Muscle of leg (tissue), 16 donors: ENCODE measurements around the gene GRSF1. TPM values are rescaled to one million over a fixed set of nuclear protein-coding genes. Genes with fewer than 3 reads are reported as not detected.
A peak's percentile ranks its signal among the peaks of the same experiment; 100 is the strongest.

Experiments
- DNase-seq: peaks from one replicate; pipeline ENCODE4 v3.0.0; 2013
- H3K27ac ChIP-seq: one replicate; pipeline ENCODE4 v1.5.1; 2013; ENCODE audit warnings: mild to moderate bottlenecking, low read length, control low read depth
- H3K27me3 ChIP-seq: one replicate; pipeline ENCODE4 v1.6.1; 2013; ENCODE audit warnings: low read length; ENCODE audit not compliant: control insufficient read depth, insufficient read depth
- H3K36me3 ChIP-seq: one replicate; pipeline ENCODE4 v1.6.1; 2013; ENCODE audit warnings: low read length; ENCODE audit not compliant: control insufficient read depth, insufficient read depth
- H3K4me1 ChIP-seq: one replicate; pipeline ENCODE4 v1.6.1; 2013; ENCODE audit warnings: low read length; ENCODE audit not compliant: control insufficient read depth, insufficient read depth
- H3K4me3 ChIP-seq: one replicate; pipeline ENCODE4 v1.5.1; 2013; ENCODE audit warnings: low read length, control low read depth
- H3K9me3 ChIP-seq: replicated peaks from 2 replicates; pipeline ENCODE4 v1.6.1; 2013; ENCODE audit warnings: low read depth, low read length; ENCODE audit not compliant: control insufficient read depth
- WGBS: methylation state at CpG from one replicate; pipeline ENCODE4 v1.1.5; 2013; ENCODE audit warnings: missing lambda C conversion rate; ENCODE audit not compliant: insufficient coverage; 5-methylcytosine and 5-hydroxymethylcytosine counted together
- long read RNA-seq, 11 donors: transcript quantifications; one replicate each; lab custom pipeline, GENCODE V29; 2026
- polyA plus RNA-seq, 8 donors: library from polyadenylated mRNA; unstranded; fragments of 120-200 nt; gene quantifications; one replicate each; pipeline versions ENCODE4 v1.2.1 to v1.2.3, GENCODE V29; 2013; ENCODE audit warnings: inconsistent platforms in 1 of 8, low replicate concordance in 1 of 8; ENCODE audit not compliant: insufficient read length in 8 of 8, insufficient read depth in 1 of 8
- total RNA-seq: library from RNA; stranded (reverse); fragments of 120-200 nt; gene quantifications from one replicate; pipeline ENCODE4 v1.2.4, GENCODE V29; 2013

The GRSF1 gene, protein sequence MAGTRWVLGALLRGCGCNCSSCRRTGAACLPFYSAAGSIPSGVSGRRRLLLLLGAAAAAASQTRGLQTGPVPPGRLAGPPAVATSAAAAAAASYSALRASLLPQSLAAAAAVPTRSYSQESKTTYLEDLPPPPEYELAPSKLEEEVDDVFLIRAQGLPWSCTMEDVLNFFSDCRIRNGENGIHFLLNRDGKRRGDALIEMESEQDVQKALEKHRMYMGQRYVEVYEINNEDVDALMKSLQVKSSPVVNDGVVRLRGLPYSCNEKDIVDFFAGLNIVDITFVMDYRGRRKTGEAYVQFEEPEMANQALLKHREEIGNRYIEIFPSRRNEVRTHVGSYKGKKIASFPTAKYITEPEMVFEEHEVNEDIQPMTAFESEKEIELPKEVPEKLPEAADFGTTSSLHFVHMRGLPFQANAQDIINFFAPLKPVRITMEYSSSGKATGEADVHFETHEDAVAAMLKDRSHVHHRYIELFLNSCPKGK
- total RNA-seq = 115 TPM
- 100 to 1,000 TPM; 127 to 198 (median 149) TPM for polyA plus RNA-seq
- long read RNA-seq, donor 1, full-length matches to known transcripts = 18 of 18 reads
- long read RNA-seq, donor 1, partial matches to known transcripts = 0 of 18 reads
- long read RNA-seq, donor 1, other reads (novel, unspliced or antisense) = 0 of 18 reads
- long read RNA-seq, donor 2, full-length matches to known transcripts = 5 of 5 reads
- long read RNA-seq, donor 2, partial matches to known transcripts = 0 of 5 reads
- long read RNA-seq, donor 2, other reads (novel, unspliced or antisense) = 0 of 5 reads
- long read RNA-seq, donor 3, full-length matches to known transcripts = 36 of 47 reads
- long read RNA-seq, donor 3, partial matches to known transcripts = 11 of 47 reads
- long read RNA-seq, donor 3, other reads (novel, unspliced or antisense) = 0 of 47 reads
- long read RNA-seq, donor 4, full-length matches to known transcripts = 16 of 16 reads
- long read RNA-seq, donor 4, partial matches to known transcripts = 0 of 16 reads
- long read RNA-seq, donor 4, other reads (novel, unspliced or antisense) = 0 of 16 reads
- long read RNA-seq, donor 5, full-length matches to known transcripts = 51 of 65 reads
- long read RNA-seq, donor 5, partial matches to known transcripts = 7 of 65 reads
- long read RNA-seq, donor 5, other reads (novel, unspliced or antisense) = 7 of 65 reads
- long read RNA-seq, donor 6, full-length matches to known transcripts = 56 of 81 reads
- long read RNA-seq, donor 6, partial matches to known transcripts = 5 of 81 reads
- long read RNA-seq, donor 6, other reads (novel, unspliced or antisense) = 20 of 81 reads
- long read RNA-seq, donor 7, full-length matches to known transcripts = 38 of 38 reads
- long read RNA-seq, donor 7, partial matches to known transcripts = 0 of 38 reads
- long read RNA-seq, donor 7, other reads (novel, unspliced or antisense) = 0 of 38 reads
- long read RNA-seq, donor 8, full-length matches to known transcripts = 27 of 27 reads
- long read RNA-seq, donor 8, partial matches to known transcripts = 0 of 27 reads
- long read RNA-seq, donor 8, other reads (novel, unspliced or antisense) = 0 of 27 reads
- long read RNA-seq, donor 9, full-length matches to known transcripts = 28 of 28 reads
- long read RNA-seq, donor 9, partial matches to known transcripts = 0 of 28 reads
- long read RNA-seq, donor 9, other reads (novel, unspliced or antisense) = 0 of 28 reads
- long read RNA-seq, donor 10, full-length matches to known transcripts = 48 of 57 reads
- long read RNA-seq, donor 10, partial matches to known transcripts = 9 of 57 reads
- long read RNA-seq, donor 10, other reads (novel, unspliced or antisense) = 0 of 57 reads
- long read RNA-seq, donor 11, full-length matches to known transcripts = 33 of 44 reads
- long read RNA-seq, donor 11, partial matches to known transcripts = 0 of 44 reads
- long read RNA-seq, donor 11, other reads (novel, unspliced or antisense) = 11 of 44 reads

DNA sequence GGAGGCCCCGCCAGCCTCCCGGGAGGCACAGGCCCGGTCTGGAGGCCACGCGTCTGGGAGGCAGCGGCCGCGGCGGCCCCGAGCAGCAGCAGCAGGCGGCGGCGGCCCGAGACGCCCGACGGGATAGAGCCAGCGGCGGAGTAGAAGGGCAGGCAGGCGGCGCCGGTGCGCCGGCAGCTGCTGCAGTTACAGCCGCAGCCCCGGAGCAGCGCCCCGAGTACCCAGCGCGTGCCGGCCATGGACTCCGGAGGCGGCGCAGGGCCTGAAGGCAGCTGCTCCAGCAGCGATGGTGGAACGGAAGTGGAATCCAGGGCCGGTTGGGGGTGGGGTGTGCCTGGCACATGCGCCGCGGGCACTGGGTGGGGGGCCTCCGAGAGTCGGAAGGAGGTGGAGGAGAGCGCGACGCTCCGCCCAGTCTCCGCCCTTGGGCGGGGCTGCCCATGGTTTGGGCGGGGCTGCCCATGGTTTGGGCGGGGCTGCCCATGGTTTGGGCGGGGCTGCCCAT is at the start of gene GRSF1:
TSS of gene GRSF1 (minus strand) at position 302 of the 505 bp plus-strand sequence. CDS start at position 239, 63 bp downstream.
- Histone ChIP-seq H3K27ac (peak within 1 kb of the TSS; percentile 96), H3K36me3 (peaks cover 8% of the 10 kb centered on the region), H3K27me3 (no peaks in the 10 kb centered on the region), H3K4me1 (peaks cover 14% of the 10 kb centered on the region), H3K4me3 (peak within 1 kb of the TSS; percentile 64), H3K9me3 (no peaks in the 10 kb centered on the region)
- under 1% methylated on average over 46 of the region's 51 CpGs for WGBS
- peak; percentile 95 for DNase-seq

DNA sequence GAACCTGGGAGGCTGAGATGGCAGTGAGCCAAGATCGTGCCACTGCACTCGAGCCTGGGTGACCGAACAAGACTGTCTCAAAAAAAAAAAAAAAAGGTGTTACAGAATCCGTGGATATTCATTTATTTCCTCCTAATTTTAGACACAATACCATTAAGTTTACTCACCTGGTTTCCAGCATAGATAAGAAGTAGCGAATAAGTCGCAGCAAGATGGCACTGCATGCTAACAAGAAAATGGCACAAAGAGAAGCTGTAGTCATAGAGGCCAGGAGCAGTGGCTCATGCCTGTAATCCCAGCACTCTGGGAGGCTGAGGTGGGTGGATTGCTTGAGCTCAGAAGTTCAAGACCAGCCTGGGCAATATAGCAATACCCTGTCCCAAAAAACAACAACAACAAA is 45.5 kb upstream of the GRSF1 start:
- WGBS = 100% methylated on average over 1 of the region's 6 CpGs
- DNase-seq = no peak
- Histone ChIP-seq H3K36me3 (no peaks in the 10 kb centered on the region), H3K27ac (no peak overlapping the region), H3K4me3 (no peak overlapping the region), H3K27me3 (no peaks in the 10 kb centered on the region), H3K4me1 (peaks cover 4% of the 10 kb centered on the region), H3K9me3 (no peaks in the 10 kb centered on the region)

DNA sequence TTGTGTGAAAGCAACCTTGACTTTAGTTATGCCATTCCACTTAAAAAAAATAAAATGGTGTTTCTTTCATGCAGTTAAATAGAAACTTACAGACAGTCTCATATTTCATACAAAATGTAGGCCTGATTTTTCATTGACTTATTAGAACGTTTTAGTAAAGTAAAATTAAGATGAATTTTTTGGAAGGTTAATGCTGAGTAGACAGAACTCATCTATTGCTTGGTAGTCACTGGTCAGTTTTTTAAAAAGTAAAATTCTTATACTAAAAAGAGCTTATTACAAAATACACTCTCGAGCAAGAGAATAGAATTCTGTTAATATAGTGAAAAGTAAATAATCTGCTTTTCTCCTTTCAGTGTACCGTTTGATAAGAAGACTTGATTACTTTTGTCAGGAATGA is 41.0 kb upstream of the GRSF1 start:
- whole genome bisulfite sequencing = no CpG with 5 or more reads among the region's 3 CpGs
- no peaks in the 10 kb centered on the region for H3K27me3 ChIP-seq
- DNase-seq = no peak
- H3K27ac ChIP-seq = no peak overlapping the region
- no peaks in the 10 kb centered on the region for H3K36me3 ChIP-seq
- no peaks in the 10 kb centered on the region for H3K4me1 ChIP-seq
- H3K4me3 ChIP-seq = no peak overlapping the region
- no peaks in the 10 kb centered on the region for H3K9me3 ChIP-seq

DNA sequence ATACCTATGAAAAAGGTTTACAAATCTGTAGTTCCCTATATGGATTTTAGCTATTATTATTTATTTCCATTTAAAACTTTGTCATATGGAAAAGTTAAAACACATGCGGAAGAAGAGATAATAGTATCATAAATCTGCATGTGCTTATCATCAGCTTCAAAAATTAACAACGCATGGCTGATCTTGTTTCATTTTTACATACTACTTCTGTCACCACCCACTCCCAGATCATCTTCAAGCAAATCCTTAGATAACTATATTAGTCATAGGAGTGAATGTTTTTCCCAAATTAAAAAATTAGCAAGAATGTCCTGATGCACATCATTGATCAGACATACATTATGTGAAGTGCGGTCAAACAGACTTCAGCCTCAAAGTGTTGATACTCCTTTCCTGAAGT is 37.9 kb upstream of the GRSF1 start:
- Histone ChIP-seq H3K9me3 (no peaks in the 10 kb centered on the region), H3K36me3 (no peaks in the 10 kb centered on the region), H3K27ac (no peak overlapping the region), H3K27me3 (no peaks in the 10 kb centered on the region), H3K4me3 (no peak overlapping the region), H3K4me1 (no peaks in the 10 kb centered on the region)
- no CpG with 5 or more reads among the region's 3 CpGs for WGBS
- DNase-seq = no peak

DNA sequence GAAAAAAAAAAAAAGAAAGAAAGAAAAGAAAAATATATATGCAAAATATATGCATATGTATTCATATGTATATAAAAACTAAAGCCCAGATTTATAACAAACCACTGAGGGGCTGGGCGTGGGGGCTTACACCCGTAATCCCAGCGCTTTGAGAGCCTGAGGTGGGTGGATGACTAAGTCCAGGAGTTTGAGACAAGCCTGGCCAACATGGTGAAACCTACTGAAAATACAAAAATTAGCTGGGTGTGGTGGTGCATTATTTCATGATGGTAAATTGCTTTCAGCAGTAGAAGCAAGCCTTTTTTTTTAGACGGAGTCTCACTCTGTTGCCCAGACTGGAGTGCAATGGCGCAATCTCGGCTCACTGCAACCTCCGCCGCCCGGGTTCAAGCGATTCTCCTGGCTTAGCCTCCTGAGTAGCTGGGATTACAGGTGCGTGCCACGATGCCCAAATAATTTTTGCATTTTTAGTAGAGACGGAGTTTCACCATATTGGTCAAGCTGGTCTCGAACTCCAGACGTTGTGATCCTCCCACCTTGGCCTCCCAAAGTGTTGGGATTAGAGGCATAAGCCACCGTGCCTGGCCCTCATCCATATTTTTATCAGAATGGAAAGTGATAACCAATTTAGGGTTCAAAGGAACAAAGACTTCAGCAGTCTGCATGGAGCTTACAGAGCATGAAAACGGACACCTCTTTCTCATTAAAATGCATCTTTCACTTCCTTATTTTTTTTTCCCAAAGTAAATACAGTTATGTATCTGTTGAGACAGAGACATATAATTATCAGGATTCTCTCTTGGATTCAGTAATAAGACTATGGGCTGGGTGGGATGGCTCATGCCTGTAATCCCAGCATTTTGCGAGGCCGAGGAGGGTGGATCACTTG is 34.8 kb upstream of the GRSF1 start:
- H3K4me3 ChIP-seq = no peak overlapping the region
- no peak overlapping the region for H3K27ac ChIP-seq
- H3K27me3 ChIP-seq = no peaks in the 10 kb centered on the region
- H3K36me3 ChIP-seq = no peaks in the 10 kb centered on the region
- 94% methylated on average over 12 of the region's 19 CpGs for whole genome bisulfite sequencing
- no peak for DNase-seq
- no peaks in the 10 kb centered on the region for H3K4me1 ChIP-seq
- H3K9me3 ChIP-seq = no peaks in the 10 kb centered on the region

DNA sequence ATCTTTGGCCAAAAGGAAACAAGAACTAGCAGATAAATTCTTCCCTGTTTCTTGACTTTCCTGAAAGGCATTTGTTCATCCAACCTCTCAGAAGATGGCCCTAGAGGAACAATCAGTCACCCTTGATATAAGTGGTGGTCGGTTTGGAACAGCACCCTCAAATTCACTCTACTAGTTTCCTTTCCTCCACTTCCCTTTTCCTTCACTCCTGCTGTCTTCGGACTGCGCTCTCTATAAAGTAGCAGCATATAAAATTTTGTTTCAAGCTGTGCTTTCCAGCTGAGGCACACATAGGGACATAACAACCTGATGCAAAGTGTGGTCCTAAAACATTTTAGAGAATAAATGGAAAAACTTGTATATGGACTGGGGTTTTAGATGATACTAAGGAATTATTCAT is 33.5 kb upstream of the GRSF1 start:
- WGBS = no CpG with 5 or more reads among the region's 3 CpGs
- no peak overlapping the region for H3K27ac ChIP-seq
- no peaks in the 10 kb centered on the region for H3K4me1 ChIP-seq
- no peak for DNase-seq
- H3K27me3 ChIP-seq = no peaks in the 10 kb centered on the region
- H3K36me3 ChIP-seq = no peaks in the 10 kb centered on the region
- no peak overlapping the region for H3K4me3 ChIP-seq
- H3K9me3 ChIP-seq = no peaks in the 10 kb centered on the region

DNA sequence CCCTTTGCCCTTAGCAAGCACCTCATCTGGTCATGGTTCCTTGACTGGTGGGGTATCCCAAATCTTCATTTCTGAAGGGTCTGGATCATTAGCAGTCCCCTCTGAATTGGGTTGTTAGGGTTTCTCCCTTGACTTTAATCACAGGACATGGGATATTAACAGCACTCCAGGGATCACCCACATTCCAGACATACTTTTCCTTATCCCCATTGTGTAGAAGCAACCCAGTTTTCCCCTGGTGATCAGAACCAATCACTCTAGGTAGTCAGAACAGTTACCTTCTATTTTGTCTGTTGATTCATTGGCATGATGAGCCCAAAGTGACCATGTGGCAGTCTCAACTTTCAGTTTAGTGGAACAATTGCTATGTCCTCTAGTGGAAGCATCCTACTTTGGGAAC is 29.1 kb upstream of the GRSF1 start:
- H3K9me3 ChIP-seq = no peaks in the 10 kb centered on the region
- H3K4me3 ChIP-seq = no peak overlapping the region
- DNase-seq = no peak
- no peak overlapping the region for H3K27ac ChIP-seq
- H3K27me3 ChIP-seq = no peaks in the 10 kb centered on the region
- no peaks in the 10 kb centered on the region for H3K36me3 ChIP-seq
- no peaks in the 10 kb centered on the region for H3K4me1 ChIP-seq

DNA sequence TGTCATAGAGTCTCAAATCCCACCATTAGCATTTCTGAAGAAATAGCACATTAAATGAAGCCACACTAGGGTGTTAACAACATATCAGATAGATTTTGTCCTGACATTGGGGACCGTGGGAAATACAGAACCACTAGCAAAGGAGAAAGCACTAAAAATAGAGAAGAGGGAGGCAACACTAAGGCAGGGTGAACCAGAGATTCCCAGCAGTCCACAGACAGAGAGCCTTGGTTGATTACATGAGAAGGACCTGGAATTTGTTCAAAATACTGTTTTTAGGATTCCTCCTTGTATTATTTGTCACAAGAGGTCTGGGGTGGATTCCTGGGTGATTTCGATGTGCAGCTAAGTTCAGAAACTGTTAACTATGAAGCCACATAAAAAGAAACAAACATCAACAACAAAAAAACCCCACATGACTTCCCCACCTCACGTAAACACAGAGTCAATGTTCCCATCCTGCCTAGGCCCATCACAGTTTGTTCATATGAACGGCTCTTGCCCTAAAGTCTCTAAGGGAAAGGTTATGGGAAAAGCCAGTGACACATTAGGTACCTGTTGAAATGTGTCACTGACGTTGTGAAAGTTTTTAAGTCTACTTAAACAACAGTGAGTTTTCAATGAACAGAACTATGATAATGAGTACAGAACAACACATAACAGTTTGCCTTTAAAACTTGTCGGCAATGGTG is 23.6 kb upstream of the GRSF1 start:
- Histone ChIP-seq H3K27me3 (no peaks in the 10 kb centered on the region), H3K27ac (no peak overlapping the region), H3K4me3 (no peak overlapping the region), H3K4me1 (no peaks in the 10 kb centered on the region), H3K9me3 (no peaks in the 10 kb centered on the region), H3K36me3 (no peaks in the 10 kb centered on the region)
- WGBS = 50% methylated on average over 2 of the region's 6 CpGs
- no peak for DNase-seq
